ENCODE data around the gene INSM2. TPM values are rescaled to one million over a fixed set of nuclear protein-coding genes. Genes with fewer than 3 reads are reported as not detected.
A peak's percentile ranks its signal among the peaks of the same experiment; 100 is the strongest.

INSM2 gene
- total RNA-seq, 1 donor from 2014 or later: 0.12 TPM

DNA sequence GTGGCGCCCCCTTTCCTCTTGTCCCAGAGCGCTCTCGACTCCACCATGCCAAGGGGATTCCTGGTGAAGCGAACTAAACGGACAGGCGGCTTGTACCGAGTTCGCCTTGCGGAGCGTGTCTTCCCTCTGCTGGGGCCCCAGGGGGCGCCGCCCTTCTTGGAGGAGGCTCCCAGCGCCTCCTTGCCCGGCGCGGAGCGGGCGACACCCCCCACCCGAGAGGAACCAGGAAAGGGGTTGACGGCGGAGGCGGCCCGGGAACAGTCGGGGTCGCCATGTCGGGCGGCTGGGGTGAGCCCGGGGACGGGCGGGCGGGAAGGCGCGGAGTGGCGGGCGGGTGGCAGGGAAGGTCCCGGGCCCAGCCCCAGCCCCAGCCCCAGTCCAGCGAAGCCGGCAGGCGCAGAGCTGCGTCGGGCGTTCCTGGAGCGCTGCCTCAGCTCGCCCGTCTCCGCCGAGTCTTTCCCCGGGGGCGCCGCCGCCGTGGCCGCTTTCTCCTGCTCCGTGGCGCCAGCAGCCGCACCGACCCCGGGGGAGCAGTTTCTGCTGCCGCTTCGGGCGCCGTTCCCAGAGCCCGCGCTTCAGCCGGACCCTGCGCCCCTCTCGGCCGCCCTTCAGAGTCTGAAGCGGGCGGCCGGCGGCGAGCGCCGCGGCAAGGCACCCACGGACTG lies 376 bp downstream of the INSM2 start:
- no peak overlapping the region for H3K27ac Mint-ChIP-seq
- H3K4me3 Mint-ChIP-seq: peak overlapping the region; percentile 85
- H3K36me3 Mint-ChIP-seq: no peaks in the 10 kb centered on the region
- H3K9me3 Mint-ChIP-seq: no peaks in the 10 kb centered on the region
- TF ChIP-seq CTCF (conservative IDR thresholded peaks at IDR 0.05): peak; percentile 36
- no peaks in the 10 kb centered on the region for H3K4me1 Mint-ChIP-seq (ENCODE audit: unreplicated experiment)
- DNase-seq (ENCODE audit: extremely low spot score, unreplicated experiment): peak; percentile 67
- H3K27me3 Mint-ChIP-seq: peaks cover 74% of the 10 kb centered on the region

- peaks cover 68% of the 10 kb centered on the region for H3K27me3 Mint-ChIP-seq
- H3K4me1 Mint-ChIP-seq (ENCODE audit: unreplicated experiment): no peaks in the 10 kb centered on the region
- TF ChIP-seq CTCF (conservative IDR thresholded peaks at IDR 0.05): no peak
- no peaks in the 10 kb centered on the region for H3K9me3 Mint-ChIP-seq
- peak; percentile 87 for DNase-seq (ENCODE audit: extremely low spot score, unreplicated experiment)
- H3K4me3 Mint-ChIP-seq: peak overlapping the region; percentile 85
- H3K27ac Mint-ChIP-seq: no peak overlapping the region
- H3K36me3 Mint-ChIP-seq: no peaks in the 10 kb centered on the region
Observed at GRCh38 chr14:35534873-35535482, 1.0 kb downstream of the INSM2 start.

DNA sequence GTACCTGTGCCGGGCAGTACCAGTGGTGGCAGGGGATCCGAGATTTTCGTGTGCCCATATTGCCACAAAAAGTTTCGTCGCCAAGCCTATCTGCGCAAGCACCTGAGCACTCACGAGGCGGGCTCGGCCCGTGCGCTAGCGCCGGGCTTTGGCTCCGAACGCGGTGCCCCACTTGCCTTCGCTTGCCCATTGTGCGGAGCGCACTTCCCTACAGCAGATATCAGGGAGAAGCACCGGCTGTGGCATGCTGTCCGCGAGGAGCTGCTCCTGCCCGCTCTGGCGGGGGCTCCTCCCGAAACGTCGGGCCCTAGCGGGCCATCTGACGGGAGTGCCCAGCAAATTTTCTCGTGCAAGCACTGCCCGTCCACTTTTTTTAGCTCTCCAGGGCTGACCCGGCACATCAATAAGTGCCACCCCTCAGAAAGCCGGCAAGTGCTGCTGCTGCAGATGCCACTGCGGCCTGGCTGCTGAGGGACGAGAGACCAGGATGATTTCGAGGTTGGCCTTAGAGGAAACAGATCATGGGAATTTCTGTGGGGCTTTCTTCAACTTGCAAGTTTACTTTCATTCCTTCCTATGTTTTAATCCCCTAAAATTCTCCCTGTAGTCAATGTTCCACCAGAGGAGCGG lies 1.6 kb downstream of the INSM2 start:
- H3K27ac Mint-ChIP-seq: no peak overlapping the region
- H3K36me3 Mint-ChIP-seq: no peaks in the 10 kb centered on the region
- no peaks in the 10 kb centered on the region for H3K9me3 Mint-ChIP-seq
- peak overlapping the region; percentile 85 for H3K4me3 Mint-ChIP-seq
- peak; percentile 64 for DNase-seq (ENCODE audit: extremely low spot score, unreplicated experiment)
- no peaks in the 10 kb centered on the region for H3K4me1 Mint-ChIP-seq (ENCODE audit: unreplicated experiment)
- TF ChIP-seq CTCF (conservative IDR thresholded peaks at IDR 0.05): no peak
- H3K27me3 Mint-ChIP-seq: peaks cover 62% of the 10 kb centered on the region

- no peaks in the 10 kb centered on the region for H3K4me1 Mint-ChIP-seq (ENCODE audit: unreplicated experiment)
- H3K9me3 Mint-ChIP-seq: no peaks in the 10 kb centered on the region
- no peak overlapping the region for H3K4me3 Mint-ChIP-seq
- peaks cover 32% of the 10 kb centered on the region for H3K27me3 Mint-ChIP-seq
- DNase-seq (ENCODE audit: extremely low spot score, unreplicated experiment): no peak
- no peaks in the 10 kb centered on the region for H3K36me3 Mint-ChIP-seq
- no peak overlapping the region for H3K27ac Mint-ChIP-seq
- TF ChIP-seq CTCF (conservative IDR thresholded peaks at IDR 0.05): no peak
Observed at GRCh38 chr14:35539969-35540368, 6.0 kb downstream of the INSM2 start.

GRCh38 chr14:35543006-35543405 lies 9.0 kb downstream of the INSM2 start:
- H3K27me3 Mint-ChIP-seq: peaks cover 4% of the 10 kb centered on the region
- no peak overlapping the region for H3K27ac Mint-ChIP-seq
- no peaks in the 10 kb centered on the region for H3K9me3 Mint-ChIP-seq
- no peak for TF ChIP-seq CTCF (conservative IDR thresholded peaks at IDR 0.05)
- DNase-seq (ENCODE audit: extremely low spot score, unreplicated experiment): no peak
- no peaks in the 10 kb centered on the region for H3K36me3 Mint-ChIP-seq
- H3K4me3 Mint-ChIP-seq: no peak overlapping the region
- H3K4me1 Mint-ChIP-seq (ENCODE audit: unreplicated experiment): no peaks in the 10 kb centered on the region
